ENCODE results near the gene CHRND.

The CHRND gene

GRCh38 chr2:232513353-232513752 lies 12.6 kb upstream of the CHRND start:
- H3K4me3 ChIP-seq (ENCODE audit: low read length) = no peak overlapping the region
- H3K4me1 ChIP-seq (ENCODE audit: insufficient read depth, low read length) = no peaks in the 10 kb centered on the region
- no peak overlapping the region for H3K9ac ChIP-seq (ENCODE audit: low read depth, low read length)
- H3K27ac ChIP-seq (ENCODE audit: low read length) = no peak overlapping the region
- peaks cover 9% of the 10 kb centered on the region for H3K27me3 ChIP-seq (ENCODE audit: insufficient read depth, low read length)
- no peaks in the 10 kb centered on the region for H3K9me3 ChIP-seq (ENCODE audit: insufficient read depth, low read depth, low read length)
- H3K36me3 ChIP-seq (ENCODE audit: insufficient read depth, low read depth, low read length) = no peaks in the 10 kb centered on the region

DNA sequence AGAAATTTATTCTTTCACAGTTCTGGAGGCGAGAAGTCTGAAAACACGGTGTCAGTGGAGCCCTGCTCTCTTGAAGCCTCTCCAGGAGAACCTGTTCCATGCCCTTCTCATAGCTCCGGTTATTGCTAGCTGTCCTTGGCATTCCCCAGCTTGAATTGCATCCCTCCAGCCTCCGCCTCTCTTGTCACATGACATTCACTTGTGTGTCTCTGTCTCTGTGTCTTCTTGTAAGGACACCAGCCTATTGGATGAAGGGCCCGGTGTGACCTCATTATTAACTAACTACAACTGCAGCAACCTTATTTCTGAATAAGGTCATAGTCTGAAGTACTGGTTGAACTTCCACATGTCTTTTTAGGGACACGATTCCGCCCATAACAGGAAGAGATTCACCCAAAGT lies 10.3 kb upstream of the CHRND start:
- H3K4me3 ChIP-seq (ENCODE audit: low read length) = no peak overlapping the region
- no peaks in the 10 kb centered on the region for H3K4me1 ChIP-seq (ENCODE audit: insufficient read depth, low read length)
- H3K27ac ChIP-seq (ENCODE audit: low read length) = no peak overlapping the region
- H3K9me3 ChIP-seq (ENCODE audit: insufficient read depth, low read depth, low read length) = no peaks in the 10 kb centered on the region
- peaks cover 30% of the 10 kb centered on the region for H3K27me3 ChIP-seq (ENCODE audit: insufficient read depth, low read length)
- H3K9ac ChIP-seq (ENCODE audit: low read depth, low read length) = no peak overlapping the region
- H3K36me3 ChIP-seq (ENCODE audit: insufficient read depth, low read depth, low read length) = no peaks in the 10 kb centered on the region

- Histone ChIP-seq H3K27me3 (ENCODE audit: insufficient read depth, low read length) (peaks cover 39% of the 10 kb centered on the region), H3K9me3 (ENCODE audit: insufficient read depth, low read depth, low read length) (no peaks in the 10 kb centered on the region), H3K4me3 (ENCODE audit: low read length) (no peak overlapping the region)
Measured at GRCh38 chr2:232516551-232516950, 9.4 kb upstream of the CHRND start.

DNA sequence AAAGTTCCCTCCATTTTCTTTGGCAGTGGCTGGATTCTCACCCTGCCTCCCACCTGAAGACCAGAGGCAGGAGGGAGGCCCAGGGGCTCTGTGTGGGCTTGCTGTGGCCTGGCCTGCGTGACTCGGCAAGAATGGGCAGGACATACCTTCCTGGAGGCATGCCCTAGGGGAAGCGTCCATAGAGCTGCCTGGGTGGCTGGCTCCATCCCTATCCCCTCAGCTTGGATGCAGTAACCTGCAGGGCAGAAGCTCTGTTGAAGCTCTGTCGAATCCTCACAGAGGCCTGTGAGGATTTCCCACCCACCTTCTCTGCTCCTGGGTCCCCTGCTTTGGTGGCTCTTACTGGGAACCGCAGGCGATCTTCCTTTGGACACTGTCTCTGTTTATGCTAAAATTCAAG lies 7.1 kb upstream of the CHRND start:
- no peaks in the 10 kb centered on the region for H3K36me3 ChIP-seq (ENCODE audit: insufficient read depth, low read depth, low read length)
- H3K9me3 ChIP-seq (ENCODE audit: insufficient read depth, low read depth, low read length) = no peaks in the 10 kb centered on the region
- peaks cover 62% of the 10 kb centered on the region for H3K27me3 ChIP-seq (ENCODE audit: insufficient read depth, low read length)
- H3K27ac ChIP-seq (ENCODE audit: low read length) = no peak overlapping the region
- no peak overlapping the region for H3K4me3 ChIP-seq (ENCODE audit: low read length)
- H3K4me1 ChIP-seq (ENCODE audit: insufficient read depth, low read length) = no peaks in the 10 kb centered on the region
- no peak overlapping the region for H3K9ac ChIP-seq (ENCODE audit: low read depth, low read length)

More at GRCh38 chr2:232516551-232516950, 9.4 kb upstream of the CHRND start:
- Histone ChIP-seq H3K27ac (ENCODE audit: low read length) (no peak overlapping the region), H3K4me1 (ENCODE audit: insufficient read depth, low read length) (no peaks in the 10 kb centered on the region), H3K9ac (ENCODE audit: low read depth, low read length) (no peak overlapping the region), H3K36me3 (ENCODE audit: insufficient read depth, low read depth, low read length) (no peaks in the 10 kb centered on the region)

GRCh38 chr2:232519581-232520438 lies 6.2 kb upstream of the CHRND start, which contains the start of gene PRSS56:
TSS of gene PRSS56 (plus strand) at chr2:232520388. CDS start at chr2:232520599, 211 bp downstream.
- Histone ChIP-seq H3K27me3 (ENCODE audit: insufficient read depth, low read length) (peaks cover 71% of the 10 kb centered on the region), H3K9me3 (ENCODE audit: insufficient read depth, low read depth, low read length) (no peaks in the 10 kb centered on the region), H3K27ac (ENCODE audit: low read length) (no peak within 1 kb of the TSS), H3K4me3 (ENCODE audit: low read length) (no peak within 1 kb of the TSS), H3K4me1 (ENCODE audit: insufficient read depth, low read length) (no peaks in the 10 kb centered on the region), H3K9ac (ENCODE audit: low read depth, low read length) (no peak within 1 kb of the TSS), H3K36me3 (ENCODE audit: insufficient read depth, low read depth, low read length) (no peaks in the 10 kb centered on the region)

GRCh38 chr2:232520489-232520888 lies 5.5 kb upstream of the CHRND start:
- no peaks in the 10 kb centered on the region for H3K9me3 ChIP-seq (ENCODE audit: insufficient read depth, low read depth, low read length)
- H3K9ac ChIP-seq (ENCODE audit: low read depth, low read length) = no peak overlapping the region
- H3K4me1 ChIP-seq (ENCODE audit: insufficient read depth, low read length) = no peaks in the 10 kb centered on the region
- peaks cover 76% of the 10 kb centered on the region for H3K27me3 ChIP-seq (ENCODE audit: insufficient read depth, low read length)
- no peaks in the 10 kb centered on the region for H3K36me3 ChIP-seq (ENCODE audit: insufficient read depth, low read depth, low read length)
- H3K27ac ChIP-seq (ENCODE audit: low read length) = no peak overlapping the region
- H3K4me3 ChIP-seq (ENCODE audit: low read length) = no peak overlapping the region

DNA sequence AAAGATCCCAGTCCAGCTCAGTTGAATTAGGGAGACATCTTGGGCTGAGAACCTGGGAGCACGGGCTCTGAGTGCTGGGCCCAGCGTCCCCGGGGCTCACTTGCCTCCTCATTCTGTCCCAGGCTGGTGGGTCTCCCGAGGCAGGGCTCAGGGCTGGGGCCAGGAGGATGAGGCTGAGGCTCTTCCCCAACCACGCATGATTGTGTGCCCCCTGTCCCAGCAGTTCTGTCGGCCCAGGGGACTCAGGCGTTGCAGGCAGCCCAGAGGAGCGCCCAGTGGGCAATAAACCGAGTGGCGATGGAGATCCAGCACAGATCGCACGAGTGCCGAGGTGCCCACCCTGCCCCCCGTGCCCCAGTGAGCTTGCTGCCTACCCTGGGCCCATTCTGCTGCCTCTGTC lies 4.9 kb upstream of the CHRND start:
- no peaks in the 10 kb centered on the region for H3K9me3 ChIP-seq (ENCODE audit: insufficient read depth, low read depth, low read length)
- peaks cover 76% of the 10 kb centered on the region for H3K27me3 ChIP-seq (ENCODE audit: insufficient read depth, low read length)
- H3K4me1 ChIP-seq (ENCODE audit: insufficient read depth, low read length) = no peaks in the 10 kb centered on the region
- H3K9ac ChIP-seq (ENCODE audit: low read depth, low read length) = no peak overlapping the region
- no peak overlapping the region for H3K27ac ChIP-seq (ENCODE audit: low read length)
- H3K36me3 ChIP-seq (ENCODE audit: insufficient read depth, low read depth, low read length) = no peaks in the 10 kb centered on the region
- no peak overlapping the region for H3K4me3 ChIP-seq (ENCODE audit: low read length)

- Histone ChIP-seq H3K9me3 (ENCODE audit: insufficient read depth, low read depth, low read length) (no peaks in the 10 kb centered on the region), H3K9ac (ENCODE audit: low read depth, low read length) (no peak overlapping the region), H3K4me1 (ENCODE audit: insufficient read depth, low read length) (no peaks in the 10 kb centered on the region), H3K36me3 (ENCODE audit: insufficient read depth, low read depth, low read length) (no peaks in the 10 kb centered on the region), H3K27me3 (ENCODE audit: insufficient read depth, low read length) (peaks cover 67% of the 10 kb centered on the region), H3K27ac (ENCODE audit: low read length) (no peak overlapping the region), H3K4me3 (ENCODE audit: low read length) (no peak overlapping the region; the same call in 1 of the 2 replicates)
Measured at GRCh38 chr2:232521959-232522622, 3.9 kb upstream of the CHRND start.

DNA sequence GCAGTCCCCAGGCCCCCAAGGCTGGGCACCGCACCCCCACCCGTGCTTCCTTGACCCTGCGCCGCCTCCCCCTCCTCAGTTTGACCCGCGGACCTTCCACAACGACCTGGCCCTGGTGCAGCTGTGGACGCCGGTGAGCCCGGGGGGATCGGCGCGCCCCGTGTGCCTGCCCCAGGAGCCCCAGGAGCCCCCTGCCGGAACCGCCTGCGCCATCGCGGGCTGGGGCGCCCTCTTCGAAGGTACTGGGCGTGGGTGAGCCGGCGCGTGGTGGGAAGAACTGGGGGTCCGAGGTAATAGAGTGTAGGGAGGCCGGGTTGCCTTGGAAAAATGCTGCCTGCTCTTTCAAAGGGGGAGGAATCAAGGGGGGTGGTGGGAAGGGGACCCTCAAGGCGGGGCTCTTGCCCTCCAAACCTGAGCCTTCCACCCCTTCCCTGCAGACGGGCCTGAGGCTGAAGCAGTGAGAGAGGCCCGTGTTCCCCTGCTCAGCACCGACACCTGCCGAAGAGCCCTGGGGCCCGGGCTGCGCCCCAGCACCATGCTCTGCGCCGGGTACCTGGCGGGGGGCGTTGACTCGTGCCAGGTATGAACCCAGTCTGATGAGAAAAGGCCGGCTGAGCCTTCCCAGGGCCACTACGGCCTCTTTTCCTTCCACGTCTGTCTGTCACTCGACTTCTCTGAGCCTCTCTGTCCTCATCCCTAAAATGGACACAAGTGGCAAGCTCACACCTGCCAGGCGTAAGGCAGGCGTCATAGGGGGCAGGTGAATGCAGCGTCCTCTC lies 3.1 kb upstream of the CHRND start:
- H3K9me3 ChIP-seq (ENCODE audit: insufficient read depth, low read depth, low read length) = no peaks in the 10 kb centered on the region
- H3K27ac ChIP-seq (ENCODE audit: low read length) = no peak overlapping the region
- H3K9ac ChIP-seq (ENCODE audit: low read depth, low read length) = no peak overlapping the region
- H3K27me3 ChIP-seq (ENCODE audit: insufficient read depth, low read length) = peaks cover 70% of the 10 kb centered on the region
- no peak overlapping the region; the same call in 1 of the 2 replicates for H3K4me3 ChIP-seq (ENCODE audit: low read length)
- H3K36me3 ChIP-seq (ENCODE audit: insufficient read depth, low read depth, low read length) = no peaks in the 10 kb centered on the region
- no peaks in the 10 kb centered on the region for H3K4me1 ChIP-seq (ENCODE audit: insufficient read depth, low read length)

GRCh38 chr2:232523402-232523681 lies 2.6 kb upstream of the CHRND start:
- H3K4me1 ChIP-seq (ENCODE audit: insufficient read depth, low read length) = no peaks in the 10 kb centered on the region
- H3K27me3 ChIP-seq (ENCODE audit: insufficient read depth, low read length) = peaks cover 75% of the 10 kb centered on the region
- H3K36me3 ChIP-seq (ENCODE audit: insufficient read depth, low read depth, low read length) = no peaks in the 10 kb centered on the region
- H3K27ac ChIP-seq (ENCODE audit: low read length) = no peak overlapping the region
- no peaks in the 10 kb centered on the region for H3K9me3 ChIP-seq (ENCODE audit: insufficient read depth, low read depth, low read length)
- no peak overlapping the region for H3K9ac ChIP-seq (ENCODE audit: low read depth, low read length)
- peak overlapping the region; percentile 60 for H3K4me3 ChIP-seq (ENCODE audit: low read length)

DNA sequence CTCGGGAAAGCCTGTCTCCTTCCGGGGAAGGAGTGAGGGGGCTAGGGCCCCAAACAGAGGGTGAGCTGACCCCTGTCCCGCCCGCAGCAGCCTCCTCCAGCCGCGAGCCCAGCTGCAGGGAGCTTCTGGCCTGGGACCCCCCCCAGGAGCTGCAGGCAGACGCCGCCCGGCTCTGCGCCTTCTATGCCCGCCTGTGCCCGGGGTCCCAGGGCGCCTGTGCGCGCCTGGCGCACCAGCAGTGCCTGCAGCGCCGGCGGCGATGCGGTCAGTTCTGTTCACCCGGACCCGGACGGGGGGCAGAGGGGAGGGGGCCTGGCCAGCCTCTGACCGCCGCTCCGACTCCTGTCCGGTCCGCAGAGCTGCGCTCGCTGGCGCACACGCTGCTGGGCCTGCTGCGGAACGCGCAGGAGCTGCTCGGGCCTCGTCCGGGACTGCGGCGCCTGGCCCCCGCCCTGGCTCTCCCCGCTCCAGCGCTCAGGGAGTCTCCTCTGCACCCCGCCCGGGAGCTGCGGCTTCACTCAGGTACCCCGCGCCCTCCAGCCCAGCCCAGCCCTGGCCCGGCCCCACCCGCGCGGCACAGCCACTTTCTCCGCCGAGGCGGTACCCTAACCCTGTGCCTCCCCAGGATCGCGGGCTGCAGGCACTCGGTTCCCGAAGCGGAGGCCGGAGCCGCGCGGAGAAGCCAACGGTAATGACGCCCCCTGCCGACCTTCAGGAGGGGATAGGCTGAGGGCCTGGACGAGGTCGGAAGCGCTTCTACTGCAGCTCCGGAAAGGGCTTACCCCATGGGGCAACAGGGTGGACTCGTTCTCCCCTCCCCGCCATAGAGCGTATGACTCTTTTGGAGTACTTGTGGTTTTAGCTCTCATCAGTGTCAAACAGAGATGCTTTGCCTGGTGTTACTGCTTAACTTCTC lies 2.0 kb upstream of the CHRND start:
- Histone ChIP-seq H3K36me3 (ENCODE audit: insufficient read depth, low read depth, low read length) (no peaks in the 10 kb centered on the region), H3K9ac (ENCODE audit: low read depth, low read length) (no peak overlapping the region), H3K4me1 (ENCODE audit: insufficient read depth, low read length) (no peaks in the 10 kb centered on the region), H3K9me3 (ENCODE audit: insufficient read depth, low read depth, low read length) (no peaks in the 10 kb centered on the region), H3K4me3 (ENCODE audit: low read length) (peak overlapping the region; percentile 60), H3K27me3 (ENCODE audit: insufficient read depth, low read length) (peaks cover 76% of the 10 kb centered on the region), H3K27ac (ENCODE audit: low read length) (no peak overlapping the region)

Data from iPS-20b (cell line).